Heart right ventricle (tissue), 16 donors: ENCODE measurements around the gene WAC. TPM values are rescaled to one million over a fixed set of nuclear protein-coding genes. Genes with fewer than 3 reads are reported as not detected.

Source experiments
- ATAC-seq, 8 donors: fragments of 200-7000 bp; cut with Tn5 transposase; one replicate each; pipeline ENCODE4 v1.9.1; 2020; ENCODE audit warnings: mild to moderate bottlenecking in 8 of 8, moderate library complexity in 8 of 8, moderate number of reproducible peaks in 1 of 8
- DNase-seq, 2 donors: peaks; one replicate each; pipeline ENCODE4 v3.0.0-alpha.2; 2020
- H3K27ac ChIP-seq, 10 donors: fragments of 200-600 bp; sonication (generic) in 2 of 10; one replicate each; pipeline versions ENCODE4 v1.5.0 to v1.8.0; 2020 to 2022; ENCODE audit warnings: mild to moderate bottlenecking in 3 of 10
- H3K27me3 ChIP-seq, 7 donors: fragments of 200-600 bp; one replicate each; pipeline ENCODE4 v1.8.0; 2021 to 2022; ENCODE audit warnings: mild to moderate bottlenecking in 2 of 7
- H3K36me3 ChIP-seq, 9 donors: fragments of 200-600 bp; sonication (generic) in 1 of 9; one replicate each; pipeline versions ENCODE4 v1.5.0 to v1.8.0; 2020 to 2022; ENCODE audit warnings: mild to moderate bottlenecking in 2 of 9
- H3K4me1 ChIP-seq, 9 donors: fragments of 200-600 bp; sonication (generic) in 1 of 9; one replicate each; pipeline versions ENCODE4 v1.5.0 to v1.8.0; 2020 to 2022; ENCODE audit warnings: mild to moderate bottlenecking in 4 of 9
- H3K4me3 ChIP-seq, 10 donors: fragments of 200-600 bp; sonication (generic) in 2 of 10; one replicate each; pipeline versions ENCODE4 v1.5.0 to v1.8.0; 2020 to 2022; ENCODE audit warnings: mild to moderate bottlenecking in 7 of 10, moderate library complexity in 2 of 10
- H3K9me3 ChIP-seq, 11 donors: fragments of 200-600 bp in 10 of 11; sonication (generic) in 2 of 11; one replicate each; pipeline versions ENCODE4 v1.5.0 to v1.8.0; 2013 to 2022; ENCODE audit warnings: mild to moderate bottlenecking in 2 of 11, control low read depth in 1 of 11, moderate library complexity in 1 of 11
- WGBS, 2 donors: extraction: QIAGEN DNeasy Blood & Tissue Kit; methylation state at CpG; one replicate each; pipeline ENCODE4 v1.1.7; 2013; ENCODE audit warnings: inconsistent platforms in 1 of 2; 5-methylcytosine and 5-hydroxymethylcytosine counted together
- intact Hi-C, 10 donors: fragments of 100-400 bp; cut with DNase I; formaldehyde crosslinking; loops; one replicate each; pipeline versions ENCODE4 v1.11.1 to v1.14.2; 2022
- polyA plus RNA-seq, 2 donors: library from polyadenylated mRNA; stranded (reverse); fragments of 200-250 nt; gene quantifications; one replicate each; pipeline ENCODE4 v1.2.3, GENCODE V29; 2013
- total RNA-seq, 10 donors: library from RNA; stranded (reverse); fragmentation: NEBNext Ultra II Directional in 3 of 10; extraction: Animal tissue kit (Norgen Biotek cat#: 25700) in 3 of 10; gene quantifications; one replicate each; pipeline versions ENCODE4 v1.2.1 to v1.2.4, GENCODE V29; 2021 to 2023
- TF ChIP-seq, protein P1 (sequence below), 9 donors: fragments of 200-600 bp; sonication (generic) in 2 of 9; IDR thresholded peaks; one replicate each; pipeline versions ENCODE4 v1.5.0 to v1.8.0; 2021 to 2022; ENCODE audit warnings: antibody characterized with exemption in 9 of 9, mild to moderate bottlenecking in 5 of 9, moderate library complexity in 1 of 9
- donor health status: Arrhythmogenic right ventricular cardiomyopathy.
- donor health status: ischemic (EF 13 %, LVEDD 7.1; RV severe dilation, severe dysfunction).
- donor health status: healthy with polysubstance abuse.
- donor health status: DM: no; HTN: yes; CAD: no.
- donor health status: DM: no; HTN: no; CAD: no.
- donor health status: ischemic (EF 25% LVEDD 6.9; RV normal size, moderate dysfunction).
- donor health status: ischemic (EF 25% LVEDD 5.7; RV mildly dilated, moderate dysfunction).
- donor health status: healthy.
- donor health status: DM: yes; HTN: yes; CAD: no.
- donor health status: Ischemic cardiomyopathy.
- donor health status: ischemic (EF 35%, LVEDD 5.7; RV mildly dilated, moderate dysfunction).
- donor health status: nonischemic (EF 11% LVEDD 7.7; RV severe dilation, severe dysfunction).
- donor health status: DM: yes; HTN: yes; CAD: no.
- donor health status: PGD.
- donor health status: ischemic (EF 29% LVEDD 5.4; RV normal size, mild dysfunction).
- donor health status: nonischemic (EF 23%, LVEDD 6.1; RV moderate dilation, normal function).

The WAC gene
- total and polyA plus RNA-seq, 12 donors = 17.4 to 134 (median 93.9) TPM

DNA sequence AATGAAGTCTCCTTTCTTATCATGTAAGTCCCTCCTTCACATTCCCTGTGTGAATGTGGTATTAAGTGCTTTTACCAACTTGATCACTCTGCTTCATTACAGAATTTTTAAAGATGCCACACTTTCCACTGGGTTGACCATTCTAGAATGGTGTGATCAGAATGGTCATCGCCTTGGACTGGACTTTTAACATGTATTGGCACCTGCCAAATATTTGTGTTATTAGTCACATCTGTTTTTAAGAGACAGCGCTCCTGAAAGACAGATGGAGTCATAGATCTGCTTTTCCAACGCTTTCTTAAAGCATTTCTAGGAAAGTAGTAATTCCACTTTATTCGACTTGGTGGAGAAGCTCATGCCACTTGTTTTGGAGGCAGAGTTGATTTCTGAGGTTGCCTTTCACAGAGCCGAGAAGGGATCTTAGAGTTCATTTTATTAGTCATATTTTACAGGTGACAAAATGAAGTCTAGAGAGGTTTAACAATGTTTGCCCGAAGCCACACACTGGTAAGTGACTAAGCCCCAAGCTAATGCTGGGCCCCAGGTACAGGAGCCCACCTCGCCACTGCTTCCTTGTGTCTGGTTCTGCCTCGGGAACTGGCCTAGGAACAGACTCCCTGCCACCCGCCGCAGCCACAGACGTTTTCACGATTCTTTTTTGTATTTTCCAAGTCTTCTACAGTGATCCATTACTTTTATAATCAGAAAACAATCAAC lies 134.0 kb downstream of the WAC start:
- no peak for ATAC-seq
- 87 to 93% methylated on average over 12 of the region's 12 CpGs for WGBS, 2 donors
- intact Hi-C loops = loop anchor here in 3 of 10 donors (2.0 to 10.0 kb wide), 4 partner anchors 458 to 638 kb away; no protein-coding TSS in a partner anchor
- peaks cover 0 to 59% (median 19%) of the 10 kb centered on the region in 7 donors for H3K27me3 ChIP-seq
- no peak overlapping the region for H3K27ac ChIP-seq
- no peak for DNase-seq
- TF ChIP-seq, protein P1, sequence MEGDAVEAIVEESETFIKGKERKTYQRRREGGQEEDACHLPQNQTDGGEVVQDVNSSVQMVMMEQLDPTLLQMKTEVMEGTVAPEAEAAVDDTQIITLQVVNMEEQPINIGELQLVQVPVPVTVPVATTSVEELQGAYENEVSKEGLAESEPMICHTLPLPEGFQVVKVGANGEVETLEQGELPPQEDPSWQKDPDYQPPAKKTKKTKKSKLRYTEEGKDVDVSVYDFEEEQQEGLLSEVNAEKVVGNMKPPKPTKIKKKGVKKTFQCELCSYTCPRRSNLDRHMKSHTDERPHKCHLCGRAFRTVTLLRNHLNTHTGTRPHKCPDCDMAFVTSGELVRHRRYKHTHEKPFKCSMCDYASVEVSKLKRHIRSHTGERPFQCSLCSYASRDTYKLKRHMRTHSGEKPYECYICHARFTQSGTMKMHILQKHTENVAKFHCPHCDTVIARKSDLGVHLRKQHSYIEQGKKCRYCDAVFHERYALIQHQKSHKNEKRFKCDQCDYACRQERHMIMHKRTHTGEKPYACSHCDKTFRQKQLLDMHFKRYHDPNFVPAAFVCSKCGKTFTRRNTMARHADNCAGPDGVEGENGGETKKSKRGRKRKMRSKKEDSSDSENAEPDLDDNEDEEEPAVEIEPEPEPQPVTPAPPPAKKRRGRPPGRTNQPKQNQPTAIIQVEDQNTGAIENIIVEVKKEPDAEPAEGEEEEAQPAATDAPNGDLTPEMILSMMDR (IDR thresholded peaks at IDR 0.05) = no peak
- H3K36me3 ChIP-seq = no peaks in the 10 kb centered on the region
- peaks cover 0 to 19% (median 7%) of the 10 kb centered on the region in 9 donors for H3K4me1 ChIP-seq
- H3K4me3 ChIP-seq = no peak overlapping the region
- H3K9me3 ChIP-seq = no peaks in the 10 kb centered on the region

DNA sequence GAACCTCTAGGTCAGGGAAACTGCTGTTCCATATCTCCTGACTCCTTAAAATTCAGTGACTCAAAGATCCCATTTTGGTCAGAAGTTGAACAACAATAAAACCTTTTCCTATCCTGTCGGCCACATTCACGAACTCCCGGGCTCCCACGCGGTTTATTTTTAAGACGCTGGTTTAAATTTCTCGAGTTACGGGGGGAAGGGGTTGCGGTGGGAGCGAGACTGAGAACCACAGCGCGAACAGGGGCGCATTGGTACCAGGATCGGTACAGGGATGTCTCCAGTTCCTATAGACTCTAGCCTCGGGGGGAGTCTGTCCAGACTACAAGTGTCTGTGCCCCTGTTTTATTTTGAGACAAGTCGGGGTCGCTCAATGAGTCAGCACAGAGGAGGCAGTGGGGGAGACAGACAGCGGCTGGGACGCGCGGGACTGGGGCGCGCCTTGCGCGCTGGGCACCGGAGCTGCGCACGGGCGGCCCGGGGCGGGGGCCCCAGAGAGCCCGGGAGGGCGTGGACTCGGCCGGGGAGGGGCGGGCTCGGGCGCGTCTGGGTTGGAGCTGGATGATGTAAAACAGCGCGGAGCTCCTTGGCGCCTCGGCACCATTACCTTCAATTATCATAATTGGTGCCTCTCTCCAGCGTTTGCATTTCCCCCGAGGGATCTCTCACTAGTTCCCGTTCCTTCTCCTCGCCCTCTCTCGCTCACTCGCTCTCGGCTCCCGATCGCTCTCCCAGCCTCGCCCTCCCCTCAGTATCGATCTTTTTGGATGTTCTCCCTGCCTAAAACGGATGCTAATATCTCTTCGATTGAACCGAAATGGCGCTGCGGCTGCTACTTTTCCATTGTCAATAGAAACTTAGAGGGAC lies 135.7 kb downstream of the WAC start:
- Histone ChIP-seq H3K36me3 (no peaks in the 10 kb centered on the region), H3K27me3 (peaks cover 0 to 72% (median 19%) of the 10 kb centered on the region in 7 donors), H3K4me1 (peaks cover 0 to 17% (median 6%) of the 10 kb centered on the region in 9 donors), H3K4me3 (peak overlapping the region; percentile 6 to 62 (median 49)), H3K9me3 (no peaks in the 10 kb centered on the region), H3K27ac (no peak overlapping the region)
- DNase-seq (peak in 1 of 2 donors; percentile 63), ATAC-seq (peak; percentile 81 to 96 (median 92))
- WGBS, 2 donors = 1% methylated on average over 59 of the region's 59 CpGs
- TF ChIP-seq, protein P1 (IDR thresholded peaks at IDR 0.05) = no peak
- intact Hi-C loops = loop anchor here in 2 of 10 donors (5.0 to 10.0 kb wide), 3 partner anchors 456 to 636 kb away; no protein-coding TSS in a partner anchor

DNA sequence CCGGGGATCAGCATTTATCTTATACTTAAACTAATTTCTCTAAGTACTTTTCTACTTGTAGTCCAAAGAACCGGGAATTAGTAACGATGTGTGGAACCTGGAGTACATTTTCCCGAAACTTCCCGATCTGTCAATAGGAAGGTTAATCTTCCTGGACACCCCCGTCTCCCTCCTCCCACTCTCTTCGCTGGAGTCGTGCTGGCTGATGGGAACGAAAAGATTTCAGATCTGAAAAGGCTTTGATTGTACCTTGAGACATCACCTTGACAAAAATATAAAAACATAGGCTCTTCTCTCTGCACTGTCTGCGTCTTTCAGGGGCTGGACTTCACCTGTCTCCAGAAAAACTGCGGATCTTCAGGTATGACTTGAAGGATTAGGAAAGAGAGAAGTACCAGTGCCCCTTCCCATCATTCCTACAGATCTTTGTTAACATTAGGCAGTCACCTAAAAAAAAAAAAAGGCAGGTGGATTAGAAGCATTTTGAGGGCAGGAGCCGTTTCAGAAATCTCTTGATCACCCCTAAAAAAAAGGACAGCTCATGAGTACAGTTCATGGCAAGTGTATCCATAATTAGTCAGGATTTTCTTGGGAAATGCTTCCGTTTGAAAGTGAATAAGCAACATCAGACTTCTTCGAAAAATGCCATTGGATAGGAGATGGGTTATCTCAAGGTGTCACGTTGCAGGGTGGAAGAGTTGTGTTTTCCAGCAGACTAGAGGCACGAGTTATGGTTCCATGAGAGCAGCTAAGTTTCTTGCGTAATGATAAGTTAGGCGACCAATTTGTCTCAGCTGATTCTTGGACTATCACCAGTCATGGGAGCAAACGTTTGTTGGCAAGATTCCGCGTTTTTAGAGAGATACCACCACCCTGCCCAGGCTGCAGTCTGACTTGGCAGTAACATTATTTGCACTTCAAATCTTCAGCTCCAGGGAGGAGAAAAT lies 136.6 kb downstream of the WAC start:
- ATAC-seq = no peak
- 41% methylated on average over 21 of the region's 21 CpGs for WGBS, 2 donors
- Histone ChIP-seq H3K27me3 (peaks cover 0 to 81% (median 19%) of the 10 kb centered on the region in 7 donors), H3K4me1 (peaks cover 0 to 9% (median 5%) of the 10 kb centered on the region in 9 donors), H3K36me3 (no peaks in the 10 kb centered on the region), H3K27ac (no peak overlapping the region), H3K4me3 (peak overlapping the region in 8 of 10 donors; percentile 33 to 62 (median 54)), H3K9me3 (no peaks in the 10 kb centered on the region)
- TF ChIP-seq, protein P1 (IDR thresholded peaks at IDR 0.05) = no peak
- DNase-seq = no peak
- intact Hi-C loops = loop anchor here in 2 of 10 donors (5.0 to 10.0 kb wide), 3 partner anchors 455 to 635 kb away; no protein-coding TSS in a partner anchor

Other genes starting within 250 kb of the WAC start
- 10 to 100 TPM; 10.4 to 20.0 (median 15.1) TPM for gene MPP7, start 230.1 kb upstream of the WAC start, total RNA-seq
- gene MPP7, start 230.1 kb upstream of the WAC start, polyA plus RNA-seq = 1 to 10 TPM; 3.1 to 3.5 TPM
- gene BAMBI, start 144.4 kb downstream of the WAC start, total RNA-seq = 10 to 100 TPM; 11.0 to 29.6 (median 21.3) TPM
- 10 to 100 TPM in 1 of 2 donors, 1 to 10 TPM in 1; 5.0 to 52.7 TPM for gene BAMBI, start 144.4 kb downstream of the WAC start, polyA plus RNA-seq